Sigmoid colon (tissue), 7 donors: ENCODE results near the gene ATP1A2. TPM values are rescaled to one million over a fixed set of nuclear protein-coding genes. Genes with fewer than 3 reads are reported as not detected.

Experiments
- DNase-seq: peaks from one replicate; pipeline ENCODE4 v3.0.0-alpha.2; 2019
- H3K27ac ChIP-seq, 4 donors: fragments of 200-600 bp; sonication (generic); one replicate each; pipeline ENCODE4 v1.5.1; 2016 to 2019; ENCODE audit warnings: mild to moderate bottlenecking in 1 of 4
- H3K27me3 ChIP-seq, 3 donors: fragments of 200-600 bp; sonication (generic); one replicate each; pipeline ENCODE4 v1.5.1; 2019; ENCODE audit warnings: mild to moderate bottlenecking in 1 of 3
- H3K36me3 ChIP-seq, 4 donors: fragments of 200-600 bp; sonication (generic); one replicate each; pipeline ENCODE4 v1.5.1; 2016 to 2019
- H3K4me1 ChIP-seq, 4 donors: fragments of 200-600 bp; sonication (generic); one replicate each; pipeline ENCODE4 v1.5.1; 2017 to 2019
- H3K4me3 ChIP-seq, 4 donors: fragments of 200-600 bp; sonication (generic); one replicate each; pipeline ENCODE4 v1.5.1; 2017 to 2019; ENCODE audit warnings: mild to moderate bottlenecking in 2 of 4, moderate library complexity in 1 of 4
- H3K9me3 ChIP-seq, 4 donors: fragments of 200-600 bp in 3 of 4; sonication (generic) in 3 of 4; one replicate each; pipeline versions ENCODE4 v1.5.1 to v1.6.1; 2013 to 2019
- EP300 ChIP-seq, 4 donors: sonication (generic); formaldehyde crosslinking; IDR thresholded peaks; one replicate each; pipeline ENCODE4 v1.6.1; 2017; ENCODE audit warnings: antibody characterized with exemption in 4 of 4
- POLR2A ChIP-seq, 2 donors: fragments of 450-650 bp; IDR thresholded peaks; one replicate each; pipeline ENCODE4 v1.6.1; 2016; ENCODE audit warnings: antibody characterized with exemption in 2 of 2, mild to moderate bottlenecking in 2 of 2, moderate library complexity in 2 of 2
- POLR2AphosphoS5 ChIP-seq, 4 donors: sonication (generic); formaldehyde crosslinking; IDR thresholded peaks; one replicate each; pipeline ENCODE4 v1.6.1; 2017; ENCODE audit warnings: antibody characterized with exemption in 4 of 4
- WGBS, 2 donors: extraction: QIAGEN DNeasy Blood & Tissue Kit; methylation state at CpG; one replicate each; pipeline ENCODE4 v1.1.7; 2013; 5-methylcytosine and 5-hydroxymethylcytosine counted together
- intact Hi-C: fragments of 100-400 bp; cut with DNase I; formaldehyde crosslinking; loops from one replicate; pipeline ENCODE4 v1.15.1; 2023
- polyA plus RNA-seq, 3 donors: library from polyadenylated mRNA; stranded (reverse); fragments of 200-250 nt; gene quantifications; one replicate each; pipeline ENCODE4 v1.2.3, GENCODE V29; 2013
- total RNA-seq, 4 donors: library from RNA; depleted of rRNA; stranded (reverse); fragments of >200 nt; gene quantifications; one replicate each; pipeline ENCODE4 v1.1.0, GENCODE V29; 2016
- TF ChIP-seq, protein P1 (sequence below), 4 experiments: fragments of 450-650 bp in 3 of 4; fragments of 200-600 bp in 1 of 4; IDR thresholded peaks; one replicate each; pipeline ENCODE4 v1.5.1; 2016 to 2019; ENCODE audit warnings: antibody characterized with exemption in 4 of 4, mild to moderate bottlenecking in 3 of 4, moderate library complexity in 2 of 4
- donor health status: healthy with polysubstance abuse.
- donor health status: Bipolar disorder and iron deficiency.
- donor health status: healthy.

Gene ATP1A2
- total and polyA plus RNA-seq, 7 donors = 0.92 to 153 (median 60.7) TPM

DNA sequence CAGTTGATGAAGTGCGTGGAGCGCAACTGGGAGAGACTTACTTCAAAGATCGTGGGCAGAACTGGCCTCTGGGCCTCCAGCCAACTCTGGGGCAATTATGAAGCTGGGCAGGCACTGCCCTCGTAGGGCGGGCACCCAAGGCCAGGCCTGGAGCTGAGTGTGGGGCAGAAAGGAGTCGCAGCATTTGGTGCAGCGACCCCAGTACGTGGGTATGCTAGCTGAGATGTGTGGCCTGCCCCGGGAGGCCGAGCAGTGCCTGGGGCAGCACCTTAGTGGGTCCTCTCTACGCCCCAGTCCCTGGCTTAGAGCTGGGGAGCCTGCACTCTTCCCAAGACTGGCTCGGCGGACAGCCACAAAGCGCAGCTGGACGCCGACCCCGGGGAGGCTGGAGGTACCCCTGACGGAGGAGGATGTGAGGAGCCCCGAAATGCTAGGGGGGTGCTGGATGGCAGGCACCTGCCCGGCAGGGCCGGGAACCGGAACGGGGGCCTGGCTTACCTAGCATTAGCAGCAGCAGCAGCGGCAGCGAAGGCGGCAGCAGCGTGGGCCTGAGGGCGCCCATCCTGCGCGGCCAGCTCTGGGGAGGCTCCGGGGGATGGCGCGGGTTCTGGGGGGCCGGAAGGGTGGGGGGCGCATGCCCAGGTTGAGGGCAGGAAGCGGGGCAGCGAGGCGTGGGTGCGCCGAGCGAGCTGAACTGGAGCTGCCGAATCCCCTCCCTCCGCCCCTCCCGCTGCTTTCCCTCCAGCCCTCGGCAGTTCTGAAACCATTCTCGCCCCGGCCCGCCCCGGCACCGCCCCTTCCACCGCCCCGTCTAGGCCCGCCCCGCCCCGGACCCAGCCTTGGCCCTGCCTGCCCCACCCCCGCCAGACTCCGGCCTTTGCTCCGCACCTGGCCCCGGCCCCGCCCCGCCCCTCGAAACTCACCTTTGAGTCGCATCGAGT lies 17.4 kb upstream of the ATP1A2 start, which contains the start of gene IGSF8:
TSS of gene IGSF8 (minus strand) at position 709 of the 941 bp plus-strand sequence. CDS start at position 562, 147 bp downstream.
- H3K27me3 ChIP-seq = no peaks in the 10 kb centered on the region
- H3K27ac ChIP-seq = peak within 1 kb of the TSS; percentile 91 to 98 (median 95)
- H3K4me3 ChIP-seq = peak within 1 kb of the TSS; percentile 56 to 90 (median 76)
- peaks cover 0 to 57% (median 49%) of the 10 kb centered on the region in 4 donors for H3K4me1 ChIP-seq
- intact Hi-C loops = loop anchor here (5.0 kb wide), 2 partner anchors 66 to 244 kb away; partner anchors contain the start of genes COPA, NCSTN and PIGM
- peak; percentile 96 for DNase-seq
- WGBS, 2 donors = 1 to 4% methylated on average over 64 of the region's 64 CpGs
- TF ChIP-seq POLR2A (IDR thresholded peaks at IDR 0.05) (peak; percentile 37 to 63), POLR2AphosphoS5 (IDR thresholded peaks at IDR 0.05) (peak; percentile 73 to 89 (median 83))
- TF ChIP-seq, protein P1, sequence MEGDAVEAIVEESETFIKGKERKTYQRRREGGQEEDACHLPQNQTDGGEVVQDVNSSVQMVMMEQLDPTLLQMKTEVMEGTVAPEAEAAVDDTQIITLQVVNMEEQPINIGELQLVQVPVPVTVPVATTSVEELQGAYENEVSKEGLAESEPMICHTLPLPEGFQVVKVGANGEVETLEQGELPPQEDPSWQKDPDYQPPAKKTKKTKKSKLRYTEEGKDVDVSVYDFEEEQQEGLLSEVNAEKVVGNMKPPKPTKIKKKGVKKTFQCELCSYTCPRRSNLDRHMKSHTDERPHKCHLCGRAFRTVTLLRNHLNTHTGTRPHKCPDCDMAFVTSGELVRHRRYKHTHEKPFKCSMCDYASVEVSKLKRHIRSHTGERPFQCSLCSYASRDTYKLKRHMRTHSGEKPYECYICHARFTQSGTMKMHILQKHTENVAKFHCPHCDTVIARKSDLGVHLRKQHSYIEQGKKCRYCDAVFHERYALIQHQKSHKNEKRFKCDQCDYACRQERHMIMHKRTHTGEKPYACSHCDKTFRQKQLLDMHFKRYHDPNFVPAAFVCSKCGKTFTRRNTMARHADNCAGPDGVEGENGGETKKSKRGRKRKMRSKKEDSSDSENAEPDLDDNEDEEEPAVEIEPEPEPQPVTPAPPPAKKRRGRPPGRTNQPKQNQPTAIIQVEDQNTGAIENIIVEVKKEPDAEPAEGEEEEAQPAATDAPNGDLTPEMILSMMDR (IDR thresholded peaks at IDR 0.05) = no peak
- H3K9me3 ChIP-seq = no peaks in the 10 kb centered on the region
- peaks cover 0 to 18% (median 2%) of the 10 kb centered on the region in 4 donors for H3K36me3 ChIP-seq

GRCh38 chr1:160098852-160099561 lies 16.6 kb upstream of the ATP1A2 start:
- DNase-seq = peak; percentile 99
- WGBS, 2 donors = 2 to 3% methylated on average over 40 of the region's 40 CpGs
- peaks cover 0 to 10% (median 2%) of the 10 kb centered on the region in 4 donors for H3K36me3 ChIP-seq
- H3K4me3 ChIP-seq = peak overlapping the region; percentile 56 to 90 (median 76)
- H3K9me3 ChIP-seq = no peaks in the 10 kb centered on the region
- H3K27me3 ChIP-seq = no peaks in the 10 kb centered on the region
- intact Hi-C loops = loop anchor here (5.0 kb wide), 2 partner anchors 67 to 243 kb away; partner anchors contain the start of genes COPA, NCSTN and PIGM
- peak; percentile 90 to 94 (median 93) for TF ChIP-seq POLR2AphosphoS5 (IDR thresholded peaks at IDR 0.05)
- TF ChIP-seq POLR2A (IDR thresholded peaks at IDR 0.05) = peak; percentile 67 to 83
- TF ChIP-seq, protein P1 (IDR thresholded peaks at IDR 0.05) = no peak
- TF ChIP-seq EP300 (IDR thresholded peaks at IDR 0.05) = no peak
- peaks cover 0 to 65% (median 58%) of the 10 kb centered on the region in 4 donors for H3K4me1 ChIP-seq
- H3K27ac ChIP-seq = peak overlapping the region; percentile 91 to 98 (median 95)

DNA sequence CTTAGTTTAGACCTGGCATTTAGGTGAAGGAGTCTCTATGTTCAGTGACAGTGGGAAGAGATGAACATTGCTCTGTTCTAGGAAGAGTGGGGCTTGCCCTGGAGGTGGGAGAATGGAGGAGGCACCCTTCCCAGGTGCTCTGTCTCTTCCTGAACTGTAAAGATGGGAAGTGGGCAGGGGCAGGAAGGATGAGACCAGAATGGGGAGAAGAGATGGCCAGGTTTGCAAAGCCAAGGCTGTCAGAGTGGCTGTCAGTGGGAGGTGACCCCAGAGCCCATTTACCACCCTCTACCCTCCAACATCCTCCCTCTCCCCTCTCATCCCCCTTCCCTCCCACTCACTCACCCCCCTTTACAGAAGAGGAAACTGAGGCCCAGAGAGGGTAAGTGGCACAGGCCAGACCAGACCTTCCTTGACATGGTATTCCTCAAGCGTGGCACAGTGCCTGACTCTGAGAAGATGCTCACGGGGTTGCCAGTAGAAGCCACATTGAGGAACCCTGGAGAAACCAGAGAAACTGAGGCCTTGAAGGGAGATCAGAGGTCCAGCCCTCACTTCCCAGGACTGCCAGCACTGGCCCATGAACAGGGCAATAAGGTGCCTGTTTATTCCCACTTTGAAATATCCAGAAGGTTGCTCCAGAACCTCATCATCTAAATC lies 15.7 kb upstream of the ATP1A2 start:
- intact Hi-C loops = loop anchor here (2.0 to 10.0 kb wide), 5 partner anchors 68 to 297 kb away; partner anchors contain the start of genes COPA, NCSTN and PIGM
- DNase-seq = no peak
- H3K27me3 ChIP-seq = no peaks in the 10 kb centered on the region
- 96 to 98% methylated on average over 2 of the region's 2 CpGs for WGBS, 2 donors
- H3K36me3 ChIP-seq = peaks cover 0 to 1% (median 0%) of the 10 kb centered on the region in 4 donors
- TF ChIP-seq POLR2AphosphoS5 (IDR thresholded peaks at IDR 0.05) (no peak), EP300 (IDR thresholded peaks at IDR 0.05) (no peak), POLR2A (IDR thresholded peaks at IDR 0.05) (no peak)
- TF ChIP-seq, protein P1 (IDR thresholded peaks at IDR 0.05) = no peak
- H3K9me3 ChIP-seq = no peaks in the 10 kb centered on the region
- peaks cover 0 to 73% (median 65%) of the 10 kb centered on the region in 4 donors for H3K4me1 ChIP-seq
- H3K4me3 ChIP-seq = no peak overlapping the region
- H3K27ac ChIP-seq = peak overlapping the region; percentile 91 to 98 (median 95)
